Breast epithelium (tissue), 4 donors: ENCODE measurements around the gene OR7G2. TPM values are rescaled to one million over a fixed set of nuclear protein-coding genes. Genes with fewer than 3 reads are reported as not detected.

ENCODE experiments used
- DNase-seq, 2 donors: peaks; one replicate each; pipeline ENCODE4 v3.0.0-alpha.2; 2019; ENCODE audit warnings: low spot score in 2 of 2
- H3K27ac ChIP-seq, 2 donors: fragments of 200-600 bp; sonication (generic) in 1 of 2; one replicate each; pipeline ENCODE4 v1.5.1; 2016 to 2019; ENCODE audit warnings: mild to moderate bottlenecking in 1 of 2
- H3K27me3 ChIP-seq, 2 donors: fragments of 200-600 bp; sonication (generic) in 1 of 2; one replicate each; pipeline versions ENCODE4 v1.5.1 to v1.6.0; 2017 to 2019; ENCODE audit warnings: control low read depth in 1 of 2, mild to moderate bottlenecking in 1 of 2
- H3K36me3 ChIP-seq: fragments of 200-600 bp; one replicate; pipeline ENCODE4 v1.5.1; 2019
- H3K4me1 ChIP-seq, 2 donors: fragments of 200-600 bp; sonication (generic); one replicate each; pipeline ENCODE4 v1.5.1; 2016 to 2019; ENCODE audit warnings: control low read depth in 1 of 2
- H3K4me3 ChIP-seq, 3 donors: fragments of 200-600 bp; sonication (generic); 1 replicate in 2 of 3; 2 replicates in 1 of 3; pipeline ENCODE4 v1.5.1; 2016 to 2019; ENCODE audit warnings: mild to moderate bottlenecking in 3 of 3, moderate library complexity in 2 of 3
- H3K9me3 ChIP-seq, 2 donors: fragments of 200-600 bp; sonication (generic) in 1 of 2; one replicate each; pipeline ENCODE4 v1.5.1; 2016 to 2019; ENCODE audit warnings: control low read depth in 1 of 2
- POLR2A ChIP-seq: fragments of 450-650 bp; IDR thresholded peaks from one replicate; pipeline ENCODE4 v1.6.1; 2016; ENCODE audit warnings: antibody characterized with exemption, mild to moderate bottlenecking, moderate library complexity
- POLR2AphosphoS5 ChIP-seq, 3 donors: sonication (generic); formaldehyde crosslinking; IDR thresholded peaks; one replicate each; pipeline ENCODE4 v1.6.1; 2017; ENCODE audit warnings: antibody characterized with exemption in 3 of 3
- intact Hi-C: fragments of 100-400 bp; cut with DNase I; formaldehyde crosslinking; loops from one replicate; pipeline ENCODE4 v1.15.1; 2023; ENCODE audit warnings: low total_unique reads
- total RNA-seq, 3 donors: library from RNA; depleted of rRNA; stranded (reverse); fragments of >200 nt; gene quantifications; one replicate each; pipeline ENCODE4 v1.1.0, GENCODE V29; 2016
- TF ChIP-seq, protein P1 (sequence below), 3 donors: fragments of 450-650 bp; IDR thresholded peaks; one replicate each; pipeline ENCODE4 v1.5.1; 2016 to 2017; ENCODE audit warnings: antibody characterized with exemption in 3 of 3, mild to moderate bottlenecking in 3 of 3, moderate library complexity in 3 of 3

The OR7G2 gene
- total RNA-seq, 3 donors from 2014 or later, result not detected

- Histone ChIP-seq H3K4me1 (no peaks in the 10 kb centered on the region), H3K36me3 (no peaks in the 10 kb centered on the region), H3K9me3 (peaks cover 61% of the 10 kb centered on the region in 2 donors), H3K27me3 (no peaks in the 10 kb centered on the region), H3K4me3 (no peak overlapping the region), H3K27ac (no peak overlapping the region)
- no peak for DNase-seq
- TF ChIP-seq, protein P1, sequence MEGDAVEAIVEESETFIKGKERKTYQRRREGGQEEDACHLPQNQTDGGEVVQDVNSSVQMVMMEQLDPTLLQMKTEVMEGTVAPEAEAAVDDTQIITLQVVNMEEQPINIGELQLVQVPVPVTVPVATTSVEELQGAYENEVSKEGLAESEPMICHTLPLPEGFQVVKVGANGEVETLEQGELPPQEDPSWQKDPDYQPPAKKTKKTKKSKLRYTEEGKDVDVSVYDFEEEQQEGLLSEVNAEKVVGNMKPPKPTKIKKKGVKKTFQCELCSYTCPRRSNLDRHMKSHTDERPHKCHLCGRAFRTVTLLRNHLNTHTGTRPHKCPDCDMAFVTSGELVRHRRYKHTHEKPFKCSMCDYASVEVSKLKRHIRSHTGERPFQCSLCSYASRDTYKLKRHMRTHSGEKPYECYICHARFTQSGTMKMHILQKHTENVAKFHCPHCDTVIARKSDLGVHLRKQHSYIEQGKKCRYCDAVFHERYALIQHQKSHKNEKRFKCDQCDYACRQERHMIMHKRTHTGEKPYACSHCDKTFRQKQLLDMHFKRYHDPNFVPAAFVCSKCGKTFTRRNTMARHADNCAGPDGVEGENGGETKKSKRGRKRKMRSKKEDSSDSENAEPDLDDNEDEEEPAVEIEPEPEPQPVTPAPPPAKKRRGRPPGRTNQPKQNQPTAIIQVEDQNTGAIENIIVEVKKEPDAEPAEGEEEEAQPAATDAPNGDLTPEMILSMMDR (IDR thresholded peaks at IDR 0.05), result no peak
- TF ChIP-seq POLR2AphosphoS5 (IDR thresholded peaks at IDR 0.05), result no peak
- TF ChIP-seq POLR2A, result no peak
- intact Hi-C loops, result no loop called here
These were observed 42.7 kb upstream of the OR7G2 start for GRCh38 chr19:9149997-9150396.

DNA sequence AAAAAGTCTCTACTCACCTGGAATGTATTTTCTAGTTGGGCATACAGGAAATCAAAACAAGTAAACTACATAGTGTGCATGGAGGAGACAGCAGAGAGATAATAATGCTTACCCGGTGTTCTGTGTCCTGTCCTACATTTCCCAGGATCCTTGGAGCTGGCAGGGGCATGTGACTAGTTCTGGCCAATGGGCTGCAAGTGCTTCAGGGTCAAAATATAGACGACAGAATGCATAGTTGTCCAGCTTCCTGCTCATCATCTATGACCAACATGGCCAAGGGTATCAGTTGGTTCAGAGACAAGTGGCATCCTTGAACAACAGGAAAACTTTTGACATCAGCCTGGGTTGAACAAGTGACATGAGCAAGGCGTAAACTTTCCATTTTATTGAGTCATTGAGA lies 41.4 kb upstream of the OR7G2 start:
- peaks cover 59 to 63% of the 10 kb centered on the region in 2 donors for H3K9me3 ChIP-seq
- H3K4me1 ChIP-seq, result no peaks in the 10 kb centered on the region
- no peak for TF ChIP-seq POLR2AphosphoS5 (IDR thresholded peaks at IDR 0.05)
- TF ChIP-seq, protein P1 (IDR thresholded peaks at IDR 0.05), result no peak
- intact Hi-C loops, result no loop called here
- H3K4me3 ChIP-seq, result no peak overlapping the region
- no peak overlapping the region for H3K27ac ChIP-seq
- no peak for DNase-seq
- H3K27me3 ChIP-seq, result no peaks in the 10 kb centered on the region
- H3K36me3 ChIP-seq, result no peaks in the 10 kb centered on the region

- H3K4me1 ChIP-seq, result no peaks in the 10 kb centered on the region
- no peaks in the 10 kb centered on the region for H3K27me3 ChIP-seq
- no peak for DNase-seq
- no peak overlapping the region for H3K4me3 ChIP-seq
- intact Hi-C loops, result no loop called here
- no peak overlapping the region for H3K27ac ChIP-seq
- TF ChIP-seq, protein P1 (IDR thresholded peaks at IDR 0.05), result no peak
- TF ChIP-seq POLR2AphosphoS5 (IDR thresholded peaks at IDR 0.05), result no peak
- no peak for TF ChIP-seq POLR2A
- peaks cover 41 to 47% of the 10 kb centered on the region in 2 donors for H3K9me3 ChIP-seq
- no peaks in the 10 kb centered on the region for H3K36me3 ChIP-seq
These were observed 39.6 kb upstream of the OR7G2 start for GRCh38 chr19:9146882-9147281.

DNA sequence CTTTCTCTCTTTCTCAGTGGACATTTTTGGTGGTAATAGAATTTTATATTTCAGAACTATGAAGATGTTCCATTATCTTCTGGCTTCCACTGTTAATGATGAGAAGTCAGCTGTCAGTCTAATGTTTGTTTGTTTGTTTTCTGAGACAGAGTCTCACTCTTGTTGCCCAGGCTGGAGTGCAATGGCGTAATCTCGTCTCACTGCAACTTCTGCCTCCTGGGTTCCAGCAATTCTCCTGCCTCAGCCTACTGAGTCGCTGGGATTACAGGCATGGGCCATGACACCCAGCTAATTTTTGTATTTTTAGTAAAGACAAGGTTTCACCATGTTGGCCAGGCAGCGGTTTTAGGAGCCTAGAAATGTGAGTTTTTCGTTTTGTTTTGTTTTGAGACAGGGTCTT lies 37.6 kb upstream of the OR7G2 start:
- DNase-seq, result no peak
- H3K4me3 ChIP-seq, result no peak overlapping the region
- H3K27ac ChIP-seq, result no peak overlapping the region
- no peaks in the 10 kb centered on the region for H3K36me3 ChIP-seq
- H3K9me3 ChIP-seq, result peaks cover 30 to 35% of the 10 kb centered on the region in 2 donors
- H3K4me1 ChIP-seq, result peaks cover 0 to 8% of the 10 kb centered on the region in 2 donors
- intact Hi-C loops, result no loop called here
- H3K27me3 ChIP-seq, result no peaks in the 10 kb centered on the region
- TF ChIP-seq POLR2A (no peak), POLR2AphosphoS5 (IDR thresholded peaks at IDR 0.05) (no peak)
- TF ChIP-seq, protein P1 (IDR thresholded peaks at IDR 0.05), result no peak

DNA sequence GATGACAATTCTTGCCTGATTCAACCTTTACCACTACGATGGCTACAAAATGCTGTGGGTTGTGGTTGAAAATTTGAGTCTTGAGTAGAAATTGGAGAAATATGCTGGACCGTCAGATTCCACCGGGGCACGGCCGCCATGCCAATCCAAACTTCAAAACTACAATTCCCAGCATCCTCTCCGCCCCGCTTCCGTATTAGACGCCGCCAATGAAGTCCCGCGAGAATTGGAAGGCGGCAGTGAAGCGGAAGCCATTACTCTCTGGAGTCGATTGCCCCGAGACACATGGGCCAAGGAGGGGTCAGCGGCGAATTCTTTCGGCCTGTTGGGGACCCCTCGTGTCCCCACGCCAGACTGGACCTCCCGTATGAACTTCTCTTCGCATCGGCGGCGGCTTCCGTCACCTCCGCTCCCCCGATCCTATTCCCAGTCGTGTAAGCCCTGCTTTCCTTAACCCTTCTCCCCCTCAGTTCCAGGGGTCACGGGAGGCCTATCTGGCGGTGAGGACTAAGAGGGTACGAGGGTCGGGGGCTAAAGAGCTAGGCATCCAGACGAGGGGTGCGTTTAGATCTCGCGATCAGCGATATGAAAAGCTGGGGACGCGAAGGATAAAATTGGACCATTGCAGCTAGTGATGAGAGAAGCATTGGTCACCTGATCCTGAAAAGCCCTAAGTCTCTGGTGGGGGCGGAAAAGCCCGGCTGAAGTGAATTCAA lies 33.0 kb upstream of the OR7G2 start, which contains the start of gene ZNF317:
Gene ZNF317, plus strand, starts transcription at position 239 of the 716 bp plus-strand sequence. CDS start 15,620 bp downstream, outside the sequence.
- Histone ChIP-seq H3K9me3 (peaks cover 13 to 14% of the 10 kb centered on the region in 2 donors), H3K36me3 (no peaks in the 10 kb centered on the region), H3K4me3 (peak within 1 kb of the TSS; percentile 76 to 93 (median 79)), H3K4me1 (peaks cover 0 to 8% of the 10 kb centered on the region in 2 donors), H3K27ac (peak within 1 kb of the TSS; percentile 92 to 93), H3K27me3 (no peaks in the 10 kb centered on the region)
- intact Hi-C loops, result no loop called here
- DNase-seq, result peak; percentile 87 to 91
- TF ChIP-seq POLR2A (peak; percentile 35), POLR2AphosphoS5 (IDR thresholded peaks at IDR 0.05) (peak; percentile 72 to 92 (median 78))
- TF ChIP-seq, protein P1 (IDR thresholded peaks at IDR 0.05), result no peak
